Right renal cortex interstitium (tissue), 3 donors: ENCODE data around the gene SPPL2C. TPM values are rescaled to one million over a fixed set of nuclear protein-coding genes. Genes with fewer than 3 reads are reported as not detected.

Source experiments
- DNase-seq, 3 donors: peaks; one replicate each; pipeline ENCODE4 v3.0.0-alpha.2; 2013; ENCODE audit warnings: low read depth in 3 of 3, low spot score in 2 of 3
- polyA plus RNA-seq, 3 donors: library from polyadenylated mRNA; unstranded; fragments of 120-200 nt; gene quantifications; one replicate each; pipeline ENCODE4 v1.2.1, GENCODE V29; 2013; ENCODE audit not compliant: insufficient read length in 3 of 3

Gene SPPL2C
- not detected for polyA plus RNA-seq

DNA sequence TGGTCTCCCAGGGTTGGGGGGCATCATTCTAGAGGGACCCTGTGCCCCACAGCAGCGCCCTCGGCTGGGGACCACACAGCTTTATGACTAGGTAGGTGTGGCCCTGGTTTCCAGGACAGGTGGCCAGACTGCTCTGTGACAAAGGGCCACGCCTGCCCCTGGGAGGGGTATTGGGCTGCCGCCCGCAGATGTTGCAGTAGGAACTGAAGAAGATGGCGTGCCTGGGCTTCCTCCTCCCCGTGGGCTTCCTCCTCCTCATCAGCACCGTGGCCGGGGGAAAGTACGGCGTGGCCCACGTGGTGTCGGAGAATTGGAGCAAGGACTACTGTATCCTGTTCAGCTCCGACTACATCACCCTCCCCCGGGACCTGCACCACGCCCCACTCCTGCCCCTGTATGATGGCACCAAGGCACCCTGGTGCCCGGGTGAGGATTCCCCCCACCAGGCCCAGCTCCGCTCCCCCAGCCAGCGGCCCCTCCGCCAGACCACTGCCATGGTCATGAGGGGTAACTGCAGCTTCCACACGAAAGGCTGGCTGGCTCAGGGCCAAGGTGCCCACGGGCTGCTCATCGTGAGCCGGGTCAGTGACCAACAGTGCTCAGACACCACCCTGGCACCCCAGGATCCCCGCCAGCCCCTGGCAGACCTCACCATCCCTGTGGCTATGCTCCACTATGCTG, at the start of gene SPPL2C:
Gene SPPL2C (plus strand): TSS at position 187 of the 681 bp plus-strand sequence. CDS start 26 bp downstream, at position 213.
- no peak for DNase-seq

DNA sequence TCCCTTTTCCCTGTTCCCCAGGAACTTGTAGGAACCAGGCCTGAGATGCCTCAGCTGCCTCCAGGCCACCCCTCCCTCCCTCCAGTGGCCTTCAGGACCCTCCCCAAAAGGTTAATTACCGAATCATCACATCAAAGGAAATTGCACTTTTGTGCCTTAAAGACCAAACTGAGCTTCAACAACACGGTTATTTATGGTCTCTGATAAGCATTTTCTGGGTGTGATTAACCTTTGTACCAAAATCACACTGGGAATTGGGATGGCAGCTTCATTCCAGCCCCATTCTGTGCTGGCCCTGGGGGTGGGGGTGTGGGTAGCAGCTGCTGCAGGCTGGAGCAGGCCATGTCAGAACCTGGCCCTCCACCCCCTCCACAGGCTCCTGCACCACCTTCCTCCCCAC, 43.9 kb upstream of the SPPL2C start:
- DNase-seq = no peak

GRCh38 chr17:45801421-45801820, 43.3 kb upstream of the SPPL2C start:
- DNase-seq = no peak

- no peak for DNase-seq
These were observed 35.8 kb upstream of the SPPL2C start for GRCh38 chr17:45808845-45809244.

GRCh38 chr17:45809499-45809898, 35.2 kb upstream of the SPPL2C start:
- no peak for DNase-seq

DNA sequence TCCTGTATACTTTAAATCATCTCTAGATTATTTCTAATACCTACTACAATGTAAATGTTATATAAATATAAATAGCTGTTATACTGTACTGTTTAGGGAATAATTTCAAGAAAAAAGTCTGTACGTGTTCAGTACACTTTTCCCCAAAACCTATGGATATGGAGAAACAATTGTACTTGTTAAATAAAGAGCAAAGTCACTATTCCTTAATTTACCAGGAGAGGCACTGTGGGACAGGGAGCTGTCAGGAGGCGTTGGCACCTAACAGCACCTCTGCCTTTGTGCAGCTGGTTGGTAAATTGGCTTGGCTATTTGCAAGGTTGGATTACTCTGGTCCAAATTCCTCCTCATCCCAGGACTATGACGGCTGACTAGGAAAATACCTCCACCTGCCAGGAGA, 32.6 kb upstream of the SPPL2C start:
- DNase-seq = no peak

DNA sequence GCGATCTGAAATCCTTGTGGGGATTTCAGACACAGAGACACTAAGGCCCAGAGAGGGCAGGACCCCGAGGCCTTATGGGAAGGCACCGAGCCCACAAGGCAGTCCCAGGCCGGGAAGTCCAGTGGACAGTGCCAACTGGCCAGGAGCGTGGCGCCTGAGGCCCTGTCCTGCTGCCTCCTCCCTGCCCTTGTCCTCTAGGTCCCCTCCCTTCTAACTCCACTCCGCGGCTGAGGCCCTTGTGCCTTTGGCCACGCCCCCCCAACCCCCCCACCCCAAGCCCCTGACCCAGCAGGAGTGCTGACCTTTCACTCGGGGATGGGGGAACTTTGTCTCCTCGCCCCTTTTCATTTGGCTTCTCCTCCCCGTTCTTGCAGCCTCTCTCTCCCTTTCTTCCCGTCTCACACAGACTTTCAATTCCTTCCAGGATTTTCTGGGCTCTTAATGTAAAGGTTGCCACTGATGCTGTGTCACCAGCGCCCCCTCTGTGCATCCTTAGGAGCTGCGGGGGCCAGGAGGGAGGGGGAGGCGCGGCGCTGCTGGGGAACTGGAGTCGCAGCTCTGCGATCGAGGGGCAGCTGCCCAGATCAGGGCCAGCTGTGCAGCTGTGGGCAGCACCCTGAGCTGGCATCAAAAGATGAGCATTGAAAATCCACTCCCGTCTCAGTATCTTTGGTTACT, 31.5 kb upstream of the SPPL2C start:
- DNase-seq = no peak

DNA sequence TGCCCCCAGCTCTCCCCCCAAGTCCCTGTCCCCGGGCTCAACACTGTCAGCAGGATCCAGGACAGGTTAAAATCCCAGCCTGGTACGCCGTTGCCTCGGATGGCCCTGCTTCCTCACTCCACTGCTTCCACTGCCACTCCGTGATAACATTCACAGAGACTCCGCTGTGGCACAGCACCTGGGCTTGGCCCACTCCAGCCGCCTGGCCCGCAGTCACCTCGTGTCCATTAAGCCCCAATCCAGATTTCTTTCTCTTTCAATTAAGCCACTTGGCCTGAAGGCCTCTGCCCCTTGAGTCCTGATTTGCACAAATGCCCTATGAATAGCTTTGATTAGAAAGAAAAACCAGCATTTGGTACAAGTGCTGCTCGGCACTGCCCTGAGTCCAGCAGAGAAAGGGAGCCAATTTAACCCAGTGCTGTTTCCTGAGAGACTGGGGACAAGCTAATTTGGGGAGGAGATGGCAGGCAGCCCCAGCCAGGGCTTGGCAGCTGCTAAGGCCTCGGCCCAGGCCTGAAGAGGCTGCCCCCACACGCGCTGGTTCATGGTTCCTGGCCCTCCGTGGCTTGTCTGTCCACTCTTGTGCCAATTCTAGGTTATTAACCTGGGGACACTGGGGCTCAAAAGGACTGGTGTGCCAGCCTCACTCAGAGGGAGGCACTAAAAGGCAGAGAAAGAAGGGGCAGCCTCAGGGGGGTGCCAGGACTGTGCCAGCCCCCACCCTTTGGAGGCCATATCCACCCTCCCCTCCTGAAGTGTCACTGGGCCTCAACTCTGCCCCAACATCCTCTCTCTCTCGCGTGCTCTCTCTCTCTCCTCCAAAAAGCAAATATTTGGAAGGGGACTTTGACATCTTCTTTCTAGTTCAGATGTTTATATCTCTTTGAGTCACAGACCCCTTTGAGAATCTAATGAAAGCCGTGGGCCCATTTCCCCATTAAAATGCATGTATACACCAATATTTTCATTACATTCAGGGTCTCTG, 29.8 kb upstream of the SPPL2C start:
- DNase-seq = no peak

DNA sequence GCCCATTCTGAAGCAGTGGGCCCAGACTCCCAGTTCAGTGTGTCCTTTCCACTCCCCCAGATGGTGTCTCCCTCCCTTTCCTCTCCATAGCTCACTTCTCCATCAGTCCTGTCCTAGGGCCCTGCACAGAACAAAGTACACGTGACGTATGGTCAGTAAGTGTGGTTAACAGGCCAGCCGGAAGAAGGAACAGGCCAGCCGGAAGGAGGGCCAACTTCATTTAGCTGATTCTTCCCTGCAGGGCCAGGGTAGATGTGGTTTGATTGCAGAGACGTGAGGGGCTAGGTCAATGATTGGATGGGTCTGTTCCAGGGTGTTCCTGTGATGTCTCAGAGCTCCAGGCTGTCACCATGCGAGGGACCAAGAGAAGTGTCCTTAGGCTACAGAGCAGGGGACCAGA, 28.9 kb upstream of the SPPL2C start:
- no peak for DNase-seq

- DNase-seq = no peak
These were observed 26.6 kb upstream of the SPPL2C start for GRCh38 chr17:45818041-45818440.

DNA sequence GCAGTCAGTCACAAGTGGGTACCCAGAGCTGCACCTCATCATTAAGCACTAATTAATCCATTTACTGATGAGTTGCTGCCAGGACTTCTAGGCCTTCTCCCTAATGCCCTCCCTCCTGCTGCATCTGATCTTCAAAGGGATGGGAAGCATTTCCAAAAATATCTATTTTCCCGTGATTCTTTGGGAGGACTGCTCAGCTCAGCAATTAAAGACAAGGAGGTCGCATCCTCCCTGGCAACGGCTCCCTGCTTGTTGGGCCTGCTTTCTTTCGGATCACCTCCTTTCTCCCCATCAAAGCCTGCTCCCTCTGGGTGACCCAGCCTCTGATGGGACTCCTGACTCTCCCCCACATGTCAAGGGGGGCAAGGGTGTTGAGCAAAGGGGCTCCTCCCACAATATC, 26.0 kb upstream of the SPPL2C start:
- DNase-seq = no peak

DNA sequence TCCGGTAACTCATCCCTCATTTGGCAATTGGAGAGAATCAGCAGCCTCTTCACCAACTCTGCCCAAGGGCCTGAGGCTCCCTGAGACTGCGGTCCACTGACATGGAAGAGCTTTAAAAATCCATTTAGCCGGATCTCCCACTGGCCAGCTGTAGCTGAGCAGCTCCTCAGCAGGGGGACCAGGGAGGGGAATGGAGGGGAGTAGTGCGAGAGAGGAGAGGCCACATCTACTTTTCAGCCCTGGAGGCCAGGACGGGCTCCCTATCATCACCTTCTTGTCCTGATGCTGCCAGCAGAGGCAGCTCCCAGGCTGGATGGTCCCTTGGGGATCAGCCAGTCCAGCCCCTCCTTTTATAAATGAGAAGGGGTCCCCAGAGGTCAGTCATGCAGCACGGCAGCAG, 25.0 kb upstream of the SPPL2C start:
- DNase-seq = no peak

DNA sequence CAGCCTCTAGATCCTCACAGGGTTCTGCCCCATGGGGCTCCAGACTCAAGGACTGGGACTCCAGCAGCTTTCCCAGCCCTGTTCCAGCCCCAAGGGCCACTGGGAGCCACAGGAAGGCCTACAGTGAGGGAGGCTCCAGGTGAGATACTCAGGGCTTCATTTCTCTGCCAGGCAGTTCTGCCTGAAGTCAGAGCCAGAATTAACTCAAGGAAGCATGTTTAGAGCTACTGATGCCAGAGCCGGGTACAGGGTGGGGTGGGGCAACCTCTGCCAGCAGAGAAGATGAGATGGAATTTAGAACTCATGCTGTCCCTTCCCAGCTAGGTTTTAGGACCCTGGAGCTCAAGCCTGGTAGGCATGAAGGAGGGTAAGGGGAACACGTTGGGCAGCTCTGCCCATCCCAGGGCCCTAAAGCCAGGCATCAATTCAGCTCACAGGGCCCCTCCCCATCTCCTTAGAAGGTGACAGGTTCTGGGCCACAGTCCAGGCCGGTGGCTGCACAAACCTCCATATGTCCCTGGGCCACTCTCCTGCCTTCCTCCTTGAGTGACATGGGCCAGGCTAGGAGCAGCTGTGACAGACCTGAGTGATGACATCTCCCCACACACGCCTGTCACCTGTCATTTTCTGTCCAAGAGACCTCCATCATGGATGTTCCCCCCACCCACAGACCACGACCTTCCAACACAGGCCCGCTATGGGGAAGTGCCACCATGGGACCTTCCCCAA, 24.5 kb upstream of the SPPL2C start:
- DNase-seq = no peak

DNA sequence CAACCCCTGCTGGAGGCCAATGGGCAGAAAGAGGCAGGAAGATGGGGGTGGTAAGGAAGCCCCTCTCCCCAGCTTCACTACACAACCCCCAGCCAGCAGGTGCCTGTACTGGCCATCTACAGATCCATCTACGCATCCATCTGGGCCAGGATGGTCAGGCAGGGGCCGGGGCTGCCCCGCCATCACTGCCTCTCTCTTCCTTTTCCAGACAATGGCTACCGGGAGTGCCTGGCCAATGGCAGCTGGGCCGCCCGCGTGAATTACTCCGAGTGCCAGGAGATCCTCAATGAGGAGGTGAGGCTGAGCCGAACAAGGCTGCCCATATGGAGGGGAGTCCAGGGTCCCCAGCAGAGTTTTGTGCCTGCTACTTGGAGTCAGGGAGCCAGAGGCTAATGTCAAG, 23.5 kb upstream of the SPPL2C start:
- no peak for DNase-seq

DNA sequence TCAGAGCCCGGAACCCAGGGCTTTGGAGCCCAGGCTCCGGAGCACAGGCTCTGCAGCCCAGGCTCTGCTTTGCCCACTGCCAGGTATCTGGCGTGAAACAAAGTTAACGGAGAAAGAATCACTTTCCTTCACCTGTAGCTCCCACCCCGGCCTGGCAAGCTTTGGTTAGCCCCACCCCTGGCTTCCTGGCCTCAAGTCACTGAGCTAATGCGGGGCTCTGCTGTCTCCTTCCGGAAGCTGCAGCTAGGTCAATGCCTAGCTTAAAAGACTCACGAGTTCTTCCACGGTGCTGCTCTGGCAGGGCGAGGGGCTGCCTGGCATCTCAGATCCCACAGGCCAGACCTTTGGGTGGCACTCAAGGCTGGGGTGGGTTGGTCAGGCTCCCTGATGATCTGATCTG, 21.1 kb upstream of the SPPL2C start:
- DNase-seq = no peak

GRCh38 chr17:45824475-45824874, 20.2 kb upstream of the SPPL2C start:
- DNase-seq = no peak

- DNase-seq = no peak
These were observed 19.7 kb upstream of the SPPL2C start for GRCh38 chr17:45824901-45825492.

- no peak for DNase-seq
These were observed 18.9 kb upstream of the SPPL2C start for GRCh38 chr17:45825792-45826191.

- no peak for DNase-seq
These were observed 17.6 kb upstream of the SPPL2C start for GRCh38 chr17:45826919-45827588.

DNA sequence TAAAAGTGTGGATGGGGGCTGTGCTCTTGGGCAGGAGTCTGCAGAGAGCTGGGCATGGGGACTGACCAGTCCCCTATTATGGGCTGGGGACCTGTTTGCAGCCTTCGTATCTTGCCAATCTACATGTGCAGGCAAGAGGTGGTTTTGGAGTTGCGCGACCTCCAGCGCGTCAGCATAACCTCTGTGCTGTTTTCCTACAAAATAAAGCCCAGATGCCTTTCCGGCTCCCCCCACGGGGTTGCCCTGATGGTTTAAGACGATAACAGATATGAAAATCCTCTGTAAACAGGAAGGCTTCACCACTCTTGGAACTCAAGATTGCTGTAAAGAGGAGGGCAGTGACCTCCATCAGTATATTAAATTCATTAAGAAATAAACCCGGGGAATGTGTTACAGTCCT, 16.5 kb upstream of the SPPL2C start:
- no peak for DNase-seq
